Mammary epithelial cell (primary cell): ENCODE measurements around the gene PHF13.

Experiments
- CTCF ChIP-seq, 2 donors: IDR thresholded peaks in 1 of 2; conservative IDR thresholded peaks in 1 of 2; 2 replicates each; pipeline ENCODE4 v1.5.1; 2011 to 2012; ENCODE audit warnings: inconsistent platforms in 2 of 2, low read length in 2 of 2, mild to moderate bottlenecking in 2 of 2, control low read depth in 1 of 2, low read depth in 1 of 2; ENCODE audit not compliant: insufficient read depth in 1 of 2; ENCODE audit errors: extremely low read depth in 1 of 2
- EZH2 ChIP-seq: IDR thresholded peaks from 2 replicates; pipeline ENCODE4 v1.6.1; 2012; ENCODE audit warnings: low read length, inconsistent platforms, borderline replicate concordance

- TF ChIP-seq EZH2 (no peak), CTCF (conservative IDR thresholded peaks at IDR 0.05 in 1 of 2, IDR thresholded peaks at IDR 0.05 in 1 of 2; ENCODE audit: extremely low read depth in 1 of 2, insufficient read depth in 1 of 2, low read depth in 1 of 2, low read length in 2 of 2) (no peak)
These were observed 59.0 kb downstream of the PHF13 start for GRCh38 chr1:6672558-6672957.
